Gastrocnemius medialis (tissue), 4 donors: ENCODE results near the gene CREBRF. TPM values are rescaled to one million over a fixed set of nuclear protein-coding genes. Genes with fewer than 3 reads are reported as not detected.

Source experiments
- ATAC-seq, 2 donors: fragments of 150-250 bp; one replicate each; pipeline ENCODE4 v1.9.1; 2016
- DNase-seq, 2 donors: peaks; one replicate each; pipeline ENCODE4 v3.0.0-alpha.2; 2019
- H3K27ac ChIP-seq, 4 donors: fragments of 200-600 bp; sonication (generic); 1 replicate in 1 of 4; 2 replicates in 3 of 4; pipeline ENCODE4 v1.5.1; 2016 to 2018; ENCODE audit warnings: mild to moderate bottlenecking in 2 of 4, moderate library complexity in 1 of 4
- H3K27me3 ChIP-seq, 3 donors: fragments of 200-600 bp; sonication (generic) in 2 of 3; 1 replicate in 1 of 3; 2 replicates in 2 of 3; pipeline versions ENCODE4 v1.5.1 to v1.6.0; 2016 to 2019; ENCODE audit warnings: mild to moderate bottlenecking in 1 of 3, moderate library complexity in 1 of 3
- H3K36me3 ChIP-seq, 2 donors: fragments of 200-600 bp; sonication (generic) in 1 of 2; one replicate each; pipeline ENCODE4 v1.5.1; 2017 to 2018
- H3K4me1 ChIP-seq, 2 donors: fragments of 200-600 bp; sonication (generic) in 1 of 2; one replicate each; pipeline ENCODE4 v1.5.1; 2016 to 2017; ENCODE audit warnings: mild to moderate bottlenecking in 2 of 2
- H3K4me3 ChIP-seq, 4 donors: fragments of 200-600 bp; sonication (generic) in 3 of 4; 1 replicate in 1 of 4; 2 replicates in 3 of 4; pipeline ENCODE4 v1.5.1; 2016 to 2019; ENCODE audit warnings: mild to moderate bottlenecking in 2 of 4
- H3K9me3 ChIP-seq, 3 donors: fragments of 200-600 bp; sonication (generic) in 2 of 3; 1 replicate in 1 of 3; 2 replicates in 2 of 3; pipeline ENCODE4 v1.5.1; 2016 to 2019
- POLR2A ChIP-seq, 2 donors: fragments of 450-650 bp; IDR thresholded peaks; one replicate each; pipeline ENCODE4 v1.6.1; 2017; ENCODE audit warnings: antibody characterized with exemption in 2 of 2, mild to moderate bottlenecking in 2 of 2, moderate library complexity in 2 of 2
- in situ Hi-C, 4 donors: fragments of 200-750 bp; cut with MboI; loops; one replicate each; pipeline versions ENCODE4 v1.15.0 to v1.8.0; 2017; ENCODE audit warnings: low sequenced_read_pairs in 4 of 4
- intact Hi-C: fragments of 100-400 bp; cut with DNase I; formaldehyde crosslinking; loops from one replicate; pipeline ENCODE4 v1.15.1; 2023; ENCODE audit warnings: low total_unique reads
- total RNA-seq, 4 donors: library from RNA; depleted of rRNA; stranded (reverse); fragments of >200 nt; gene quantifications; one replicate each; pipeline versions ENCODE4 v1.1.0 to v1.2.3, GENCODE V29; 2016
- TF ChIP-seq, protein P1 (sequence below), 5 experiments: fragments of 450-650 bp in 3 of 5; fragments of 200-600 bp in 2 of 5; sonication (generic) in 2 of 5; IDR thresholded peaks in 4 of 5; conservative IDR thresholded peaks in 1 of 5; 1 replicate in 4 of 5; 2 replicates in 1 of 5; pipeline ENCODE4 v1.5.1; 2016 to 2019; ENCODE audit warnings: antibody characterized with exemption in 5 of 5, mild to moderate bottlenecking in 3 of 5, moderate library complexity in 3 of 5

CREBRF gene
- total RNA-seq, 4 donors from 2014 or later: 20.3 to 35.0 (median 25.5) TPM

DNA sequence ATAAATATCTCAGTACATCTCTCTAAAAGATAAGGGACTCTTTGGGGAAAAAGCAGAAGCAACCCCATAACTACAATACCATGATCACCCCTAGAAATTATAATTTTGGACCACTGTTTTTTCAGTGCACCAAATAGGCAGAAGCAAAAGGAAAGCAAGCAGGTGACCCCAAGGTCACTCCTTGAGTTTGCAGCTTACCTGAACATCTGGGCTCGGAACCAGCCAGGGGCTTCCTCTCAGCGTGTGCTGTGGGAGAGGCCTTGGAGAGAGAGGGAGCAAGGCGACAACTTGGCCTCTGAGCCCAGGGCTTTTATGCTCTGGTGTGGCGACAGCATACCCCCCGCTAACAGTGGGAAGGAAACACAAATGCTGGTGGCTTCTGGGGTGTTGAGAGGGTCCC is 105.0 kb downstream of the CREBRF start:
- peaks cover 0 to 74% of the 10 kb centered on the region in 2 donors for H3K36me3 ChIP-seq
- in situ Hi-C loops (loop anchor here in 1 of 4 donors (25.0 kb wide), 1 partner anchor 449 kb away; no protein-coding TSS in a partner anchor), intact Hi-C loops (no loop called here)

DNA sequence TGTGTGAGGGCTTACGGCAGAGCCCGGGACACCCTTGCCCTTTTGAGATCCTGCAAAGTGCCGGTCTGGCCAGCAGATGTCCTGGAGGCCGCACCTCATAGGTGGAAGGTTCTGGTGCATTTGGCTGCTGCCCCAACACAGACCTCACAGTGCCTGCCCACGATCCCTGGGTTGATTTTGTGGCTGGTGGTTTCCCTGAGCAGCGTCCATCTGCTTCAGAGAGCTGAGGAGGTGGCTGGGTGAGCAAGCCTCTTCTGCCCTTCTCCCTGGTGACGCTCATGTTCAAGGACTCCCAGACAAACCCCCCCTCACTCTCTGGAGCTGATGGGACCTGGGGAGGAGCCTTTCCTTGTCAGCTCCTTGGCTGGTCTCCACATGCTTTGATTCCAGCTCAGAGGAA is 107.1 kb downstream of the CREBRF start:
- intact Hi-C loops: no loop called here
- no peak for TF ChIP-seq POLR2A (IDR thresholded peaks at IDR 0.05)
- TF ChIP-seq, protein P1, sequence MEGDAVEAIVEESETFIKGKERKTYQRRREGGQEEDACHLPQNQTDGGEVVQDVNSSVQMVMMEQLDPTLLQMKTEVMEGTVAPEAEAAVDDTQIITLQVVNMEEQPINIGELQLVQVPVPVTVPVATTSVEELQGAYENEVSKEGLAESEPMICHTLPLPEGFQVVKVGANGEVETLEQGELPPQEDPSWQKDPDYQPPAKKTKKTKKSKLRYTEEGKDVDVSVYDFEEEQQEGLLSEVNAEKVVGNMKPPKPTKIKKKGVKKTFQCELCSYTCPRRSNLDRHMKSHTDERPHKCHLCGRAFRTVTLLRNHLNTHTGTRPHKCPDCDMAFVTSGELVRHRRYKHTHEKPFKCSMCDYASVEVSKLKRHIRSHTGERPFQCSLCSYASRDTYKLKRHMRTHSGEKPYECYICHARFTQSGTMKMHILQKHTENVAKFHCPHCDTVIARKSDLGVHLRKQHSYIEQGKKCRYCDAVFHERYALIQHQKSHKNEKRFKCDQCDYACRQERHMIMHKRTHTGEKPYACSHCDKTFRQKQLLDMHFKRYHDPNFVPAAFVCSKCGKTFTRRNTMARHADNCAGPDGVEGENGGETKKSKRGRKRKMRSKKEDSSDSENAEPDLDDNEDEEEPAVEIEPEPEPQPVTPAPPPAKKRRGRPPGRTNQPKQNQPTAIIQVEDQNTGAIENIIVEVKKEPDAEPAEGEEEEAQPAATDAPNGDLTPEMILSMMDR (IDR thresholded peaks at IDR 0.05 in 4 of 5, conservative IDR thresholded peaks at IDR 0.05 in 1 of 5): no peak

More for the DNA sequence above, 105.0 kb downstream of the CREBRF start:
- Histone ChIP-seq H3K4me3 (no peak overlapping the region), H3K4me1 (no peaks in the 10 kb centered on the region), H3K9me3 (no peaks in the 10 kb centered on the region), H3K27me3 (no peaks in the 10 kb centered on the region), H3K27ac (no peak overlapping the region)
- no peak for ATAC-seq
- no peak for DNase-seq
- TF ChIP-seq, protein P1 (IDR thresholded peaks at IDR 0.05 in 4 of 5, conservative IDR thresholded peaks at IDR 0.05 in 1 of 5): no peak
- no peak for TF ChIP-seq POLR2A (IDR thresholded peaks at IDR 0.05)

DNA sequence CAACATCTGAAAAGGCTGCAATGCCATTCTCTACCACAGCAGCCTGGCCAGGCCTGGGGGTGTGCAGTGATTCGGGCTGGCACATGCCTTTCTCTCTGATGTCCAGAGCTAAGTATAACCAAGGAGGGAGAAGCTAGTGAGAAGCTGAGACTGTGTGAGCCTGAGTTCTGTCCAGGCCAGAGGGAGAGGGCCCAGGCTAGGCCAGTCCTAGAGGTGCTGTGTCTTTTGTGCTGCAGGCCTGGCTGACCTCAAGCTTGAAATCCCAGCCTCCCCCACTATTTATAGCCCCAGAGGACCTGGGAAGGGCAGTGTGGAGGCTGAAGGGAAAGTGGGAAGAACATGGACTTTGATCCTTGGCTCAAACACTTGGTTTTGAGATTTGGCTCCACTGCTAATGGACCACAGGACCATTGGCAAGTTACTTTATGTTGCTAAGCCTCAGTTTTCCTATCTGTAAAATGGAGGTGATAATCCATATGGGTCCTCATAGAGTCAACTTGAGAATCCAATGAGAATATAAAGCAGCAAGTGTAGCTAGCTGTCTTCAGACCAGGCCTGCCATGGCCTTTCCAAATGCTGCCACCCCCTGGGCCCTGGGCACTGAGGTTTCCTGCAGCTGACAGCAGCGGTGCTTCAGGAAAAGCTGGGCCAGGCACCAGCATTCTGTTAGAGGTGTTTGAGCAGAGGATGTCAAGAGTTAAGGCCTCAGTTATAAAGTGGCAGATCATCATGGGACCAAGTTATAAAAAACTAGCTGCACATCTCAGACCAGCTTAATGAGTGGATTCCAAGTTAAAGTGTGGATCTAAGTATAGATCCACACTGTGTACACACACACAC is 109.2 kb downstream of the CREBRF start:
- peak in 1 of 2 donors; percentile 60 for ATAC-seq
- intact Hi-C loops (no loop called here), in situ Hi-C loops (loop anchor here in 1 of 4 donors (25.0 kb wide), 1 partner anchor 453 kb away; no protein-coding TSS in a partner anchor)
- Histone ChIP-seq H3K27me3 (no peaks in the 10 kb centered on the region), H3K4me1 (no peaks in the 10 kb centered on the region), H3K27ac (no peak overlapping the region), H3K9me3 (no peaks in the 10 kb centered on the region), H3K4me3 (no peak overlapping the region), H3K36me3 (peaks cover 0 to 39% of the 10 kb centered on the region in 2 donors)
- DNase-seq: peak in 1 of 2 donors; percentile 20
- TF ChIP-seq POLR2A (IDR thresholded peaks at IDR 0.05): no peak
- TF ChIP-seq, protein P1 (IDR thresholded peaks at IDR 0.05 in 4 of 5, conservative IDR thresholded peaks at IDR 0.05 in 1 of 5): no peak

More for the DNA sequence above, 107.1 kb downstream of the CREBRF start:
- Histone ChIP-seq H3K9me3 (no peaks in the 10 kb centered on the region), H3K27me3 (no peaks in the 10 kb centered on the region), H3K27ac (no peak overlapping the region), H3K4me3 (no peak overlapping the region), H3K36me3 (peaks cover 0 to 58% of the 10 kb centered on the region in 2 donors), H3K4me1 (no peaks in the 10 kb centered on the region)
- ATAC-seq (no peak), DNase-seq (no peak)
- in situ Hi-C loops: loop anchor here in 1 of 4 donors (25.0 kb wide), 1 partner anchor 451 kb away; no protein-coding TSS in a partner anchor

DNA sequence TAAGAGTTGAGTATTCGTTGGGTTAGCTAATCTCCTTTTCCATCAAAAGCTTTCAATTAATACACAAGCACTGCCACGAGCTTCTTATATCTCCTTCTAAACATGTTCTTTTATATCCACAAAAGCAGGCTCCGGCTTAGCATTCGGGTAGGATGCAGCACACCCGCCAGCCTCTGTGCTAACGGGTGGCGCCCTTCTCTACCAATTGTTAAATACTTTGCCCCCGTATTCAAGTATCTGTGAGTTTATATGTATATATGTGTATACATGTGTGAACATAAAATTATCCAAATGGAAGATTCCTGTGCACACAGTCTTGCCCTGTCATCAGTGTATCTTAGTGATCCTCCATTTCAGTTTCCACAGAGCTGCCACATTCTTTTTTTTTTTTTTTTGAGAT is 116.0 kb downstream of the CREBRF start:
- no peak for DNase-seq
- in situ Hi-C loops: loop anchor here in 1 of 4 donors (25.0 kb wide), 1 partner anchor 460 kb away; no protein-coding TSS in a partner anchor
- H3K27me3 ChIP-seq: no peaks in the 10 kb centered on the region
- H3K4me1 ChIP-seq: no peaks in the 10 kb centered on the region
- ATAC-seq: no peak
- no peak for TF ChIP-seq POLR2A (IDR thresholded peaks at IDR 0.05)
- TF ChIP-seq, protein P1 (IDR thresholded peaks at IDR 0.05 in 4 of 5, conservative IDR thresholded peaks at IDR 0.05 in 1 of 5): no peak
- intact Hi-C loops: no loop called here
- no peaks in the 10 kb centered on the region for H3K9me3 ChIP-seq
- no peak overlapping the region for H3K4me3 ChIP-seq
- H3K36me3 ChIP-seq: no peaks in the 10 kb centered on the region
- no peak overlapping the region for H3K27ac ChIP-seq
